RWPE1 (cell line): Measurements from ENCODE around the gene TSPAN18.

Experiments used
- CTCF ChIA-PET: fragments of 350-600 bp; sonication (Branson Sonifier 250); formaldehyde crosslinking; extraction: SDS; loops from one replicate; lab custom pipeline; 2021; lab: Yijun Ruan, JAX
- POLR2A ChIA-PET: fragments of 400-600 bp; formaldehyde crosslinking; extraction: SDS; loops from one replicate; lab custom pipeline; 2020; ENCODE audit warnings: antibody characterized with exemption; ENCODE audit not compliant: low non-redundant PET; lab: Yijun Ruan, JAX
- DNase-seq: peaks from one replicate; pipeline ENCODE4 v3.0.0; 2012; ENCODE audit warnings: low spot score
- H3K27ac ChIP-seq: fragments of 450-650 bp; 2 replicates; pipeline ENCODE4 v1.5.1; 2017
- CTCF ChIP-seq: fragments of 450-650 bp; conservative IDR thresholded peaks from 2 replicates; pipeline ENCODE4 v1.5.1; 2017; ENCODE audit warnings: low read depth, mild to moderate bottlenecking

Gene TSPAN18

GRCh38 chr11:44747836-44748235 is 21.1 kb downstream of the TSPAN18 start:
- CTCF ChIA-PET, result interaction anchor here (0.8 kb wide), 1 partner anchor 179 kb away, joined by 3 read pairs; no protein-coding TSS in a partner anchor

GRCh38 chr11:44748606-44749005 is 21.8 kb downstream of the TSPAN18 start:
- no peak for DNase-seq
- H3K27ac ChIP-seq, result no peak overlapping the region
- ChIA-PET POLR2A (no interaction called here), CTCF (interaction anchor here (0.6 to 0.8 kb wide), 2 partner anchors 117 to 179 kb away, joined by 3 read pairs; no protein-coding TSS in a partner anchor)
- TF ChIP-seq CTCF, result no peak

More at GRCh38 chr11:44747836-44748235, 21.1 kb downstream of the TSPAN18 start:
- POLR2A ChIA-PET, result no interaction called here
- DNase-seq, result no peak
- H3K27ac ChIP-seq, result no peak overlapping the region
- no peak for TF ChIP-seq CTCF

- ChIA-PET CTCF (interaction anchor here (0.6 kb wide), 1 partner anchor 116 kb away, joined by 3 read pairs; no protein-coding TSS in a partner anchor), POLR2A (no interaction called here)
- H3K27ac ChIP-seq, result no peak overlapping the region
- no peak for TF ChIP-seq CTCF
- no peak for DNase-seq
These were observed 22.4 kb downstream of the TSPAN18 start for GRCh38 chr11:44749189-44749588.

- H3K27ac ChIP-seq, result no peak overlapping the region
- ChIA-PET CTCF (no interaction called here), POLR2A (no interaction called here)
- no peak for DNase-seq
- no peak for TF ChIP-seq CTCF
These were observed 24.0 kb downstream of the TSPAN18 start for GRCh38 chr11:44750551-44751465.

- DNase-seq, result no peak
- no peak overlapping the region for H3K27ac ChIP-seq
- CTCF ChIA-PET, result interaction anchor here (0.6 to 0.7 kb wide), 3 partner anchors 275 to 403 kb away, joined by 3 to 5 read pairs (median 3); no protein-coding TSS in a partner anchor
- POLR2A ChIA-PET, result interaction anchor here (0.6 kb wide), 1 partner anchor 179 kb away, joined by 3 read pairs; no protein-coding TSS in a partner anchor
- no peak for TF ChIP-seq CTCF
These were observed 25.5 kb downstream of the TSPAN18 start for GRCh38 chr11:44752300-44752699.

- no peak for DNase-seq
- H3K27ac ChIP-seq, result no peak overlapping the region
- POLR2A ChIA-PET, result no interaction called here
- no peak for TF ChIP-seq CTCF
- CTCF ChIA-PET, result no interaction called here
These were observed 26.0 kb downstream of the TSPAN18 start for GRCh38 chr11:44752713-44753112.
